Activated CD8-positive, alpha-beta T cell treated with anti-CD3 and anti-CD28 coated beads for 36 hours (primary cell): ENCODE results near the gene HAUS6. TPM values are rescaled to one million over a fixed set of nuclear protein-coding genes. Genes with fewer than 3 reads are reported as not detected.

Experiments used
- ATAC-seq: fragments of 200-7000 bp; cut with Tn5 transposase; one replicate; pipeline ENCODE4 v1.10.0; 2021; ENCODE audit warnings: mild to moderate bottlenecking, moderate library complexity
- CTCF ChIA-PET: fragments of 350-600 bp; sonication (Branson Sonifier 250); formaldehyde crosslinking; loops from one replicate; lab custom pipeline; 2021; ENCODE audit warnings: antibody characterized with exemption; lab: Charles Lee
- POLR2A ChIA-PET: fragments of 350-600 bp; sonication (Branson Sonifier 250); formaldehyde crosslinking; loops from one replicate; lab custom pipeline; 2021; ENCODE audit warnings: antibody characterized with exemption; lab: Charles Lee
- DNase-seq: peaks from one replicate; pipeline ENCODE4 v3.0.0-alpha.2; 2020
- H3K27ac Mint-ChIP-seq: one replicate; pipeline ENCODE4 v1.8.0; 2021; ENCODE audit warnings: mild to moderate bottlenecking, mixed read lengths
- H3K27me3 Mint-ChIP-seq: one replicate; pipeline ENCODE4 v1.8.0; 2021; ENCODE audit warnings: mixed read lengths
- H3K36me3 Mint-ChIP-seq: one replicate; pipeline ENCODE4 v1.8.0; 2021; ENCODE audit warnings: low read depth, mixed read lengths
- H3K4me1 Mint-ChIP-seq: one replicate; pipeline ENCODE4 v1.8.0; 2021; ENCODE audit warnings: low read depth, mixed read lengths
- H3K4me3 Mint-ChIP-seq: one replicate; pipeline ENCODE4 v1.8.0; 2021; ENCODE audit warnings: mild to moderate bottlenecking, moderate library complexity, mixed read lengths
- H3K9me3 Mint-ChIP-seq: one replicate; pipeline ENCODE4 v1.8.0; 2021; ENCODE audit warnings: mixed read lengths
- intact Hi-C: fragments of 100-400 bp; cut with micrococcal nuclease; formaldehyde crosslinking; loops from one replicate; pipeline ENCODE4 v1.10.0; 2022
- total RNA-seq, 2 experiments: library from RNA; stranded (reverse); gene quantifications; one replicate each; pipeline ENCODE4 v1.2.3, GENCODE V29; 2021
- TF ChIP-seq, protein P1 (sequence below): fragments of 200-600 bp; IDR thresholded peaks from one replicate; pipeline ENCODE4 v1.8.0; 2022; ENCODE audit warnings: antibody characterized with exemption, mild to moderate bottlenecking

The HAUS6 gene
- total RNA-seq, 2 experiments from 2014 or later: 30.8 to 35.8 TPM

- CTCF ChIA-PET: interaction anchor here (0.7 to 1.4 kb wide), 3 partner anchors 9 to 766 kb away, joined by 3 to 4 read pairs (median 3); no protein-coding TSS in a partner anchor
- H3K4me3 Mint-ChIP-seq: no peak overlapping the region
These were observed 81.7 kb downstream of the HAUS6 start for GRCh38 chr9:19020886-19021455.

GRCh38 chr9:19018201-19018600 lies 84.5 kb downstream of the HAUS6 start:
- CTCF ChIA-PET: interaction anchor here (0.9 to 2.5 kb wide), 2 partner anchors 10 to 31 kb away, joined by 3 to 12 read pairs; partner anchors contain the start of gene RRAGA
- H3K4me3 Mint-ChIP-seq: no peak overlapping the region
- TF ChIP-seq, protein P1, sequence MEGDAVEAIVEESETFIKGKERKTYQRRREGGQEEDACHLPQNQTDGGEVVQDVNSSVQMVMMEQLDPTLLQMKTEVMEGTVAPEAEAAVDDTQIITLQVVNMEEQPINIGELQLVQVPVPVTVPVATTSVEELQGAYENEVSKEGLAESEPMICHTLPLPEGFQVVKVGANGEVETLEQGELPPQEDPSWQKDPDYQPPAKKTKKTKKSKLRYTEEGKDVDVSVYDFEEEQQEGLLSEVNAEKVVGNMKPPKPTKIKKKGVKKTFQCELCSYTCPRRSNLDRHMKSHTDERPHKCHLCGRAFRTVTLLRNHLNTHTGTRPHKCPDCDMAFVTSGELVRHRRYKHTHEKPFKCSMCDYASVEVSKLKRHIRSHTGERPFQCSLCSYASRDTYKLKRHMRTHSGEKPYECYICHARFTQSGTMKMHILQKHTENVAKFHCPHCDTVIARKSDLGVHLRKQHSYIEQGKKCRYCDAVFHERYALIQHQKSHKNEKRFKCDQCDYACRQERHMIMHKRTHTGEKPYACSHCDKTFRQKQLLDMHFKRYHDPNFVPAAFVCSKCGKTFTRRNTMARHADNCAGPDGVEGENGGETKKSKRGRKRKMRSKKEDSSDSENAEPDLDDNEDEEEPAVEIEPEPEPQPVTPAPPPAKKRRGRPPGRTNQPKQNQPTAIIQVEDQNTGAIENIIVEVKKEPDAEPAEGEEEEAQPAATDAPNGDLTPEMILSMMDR: no peak

More at GRCh38 chr9:19020886-19021455, 81.7 kb downstream of the HAUS6 start:
- no peak overlapping the region for H3K27ac Mint-ChIP-seq
- H3K36me3 Mint-ChIP-seq: no peaks in the 10 kb centered on the region
- intact Hi-C loops: no loop called here
- H3K9me3 Mint-ChIP-seq: no peaks in the 10 kb centered on the region
- DNase-seq (no peak), ATAC-seq (no peak)
- peaks cover 3% of the 10 kb centered on the region for H3K27me3 Mint-ChIP-seq
- TF ChIP-seq, protein P1: no peak
- POLR2A ChIA-PET: interaction anchor here (1.3 kb wide), 1 partner anchor 28 kb away, joined by 4 read pairs; the partner anchor contains the start of gene RRAGA
- no peaks in the 10 kb centered on the region for H3K4me1 Mint-ChIP-seq

GRCh38 chr9:19009391-19009965 lies 93.2 kb downstream of the HAUS6 start:
- DNase-seq (no peak), ATAC-seq (no peak)
- Mint-ChIP-seq H3K36me3 (no peaks in the 10 kb centered on the region), H3K27me3 (no peaks in the 10 kb centered on the region), H3K4me1 (no peaks in the 10 kb centered on the region), H3K27ac (no peak overlapping the region), H3K4me3 (no peak overlapping the region), H3K9me3 (no peaks in the 10 kb centered on the region)
- ChIA-PET CTCF (interaction anchor here (1.3 to 1.7 kb wide), 2 partner anchors 17 to 20 kb away, joined by 4 read pairs; no protein-coding TSS in a partner anchor), POLR2A (no interaction called here)
- intact Hi-C loops: no loop called here
- TF ChIP-seq, protein P1: no peak

More at GRCh38 chr9:19018201-19018600, 84.5 kb downstream of the HAUS6 start:
- POLR2A ChIA-PET: no interaction called here
- DNase-seq (no peak), ATAC-seq (no peak)
- no peak overlapping the region for H3K27ac Mint-ChIP-seq
- no peaks in the 10 kb centered on the region for H3K27me3 Mint-ChIP-seq
- intact Hi-C loops: no loop called here
- no peaks in the 10 kb centered on the region for H3K4me1 Mint-ChIP-seq
- no peaks in the 10 kb centered on the region for H3K36me3 Mint-ChIP-seq
- no peaks in the 10 kb centered on the region for H3K9me3 Mint-ChIP-seq

Other genes starting within 250 kb of the HAUS6 start
- under 1 TPM in 1 of 2 experiments, not detected in 1; 0.07 TPM for gene SAXO1, start 69.7 kb downstream of the HAUS6 start, total RNA-seq
- 10 to 100 TPM; 53.6 to 56.3 TPM for gene RRAGA, start 53.5 kb downstream of the HAUS6 start, total RNA-seq
- gene PLIN2, start 24.6 kb upstream of the HAUS6 start, total RNA-seq: 100 to 1,000 TPM; 126 TPM
- 10 to 100 TPM; 17.4 to 18.5 TPM for gene DENND4C, start 127.8 kb upstream of the HAUS6 start, total RNA-seq